Esophagus muscularis mucosa (tissue), 4 donors: ENCODE measurements around the gene UVSSA. TPM values are rescaled to one million over a fixed set of nuclear protein-coding genes. Genes with fewer than 3 reads are reported as not detected.
A peak's percentile ranks its signal among the peaks of the same experiment; 100 is the strongest.

Experiments used
- DNase-seq: peaks from one replicate; pipeline ENCODE4 v3.0.0-alpha.2; 2017; ENCODE audit errors: extremely low spot score
- H3K27ac ChIP-seq, 4 donors: fragments of 200-600 bp; sonication (generic); replicated peaks in 1 of 4; 1 replicate in 3 of 4; 2 replicates in 1 of 4; pipeline ENCODE4 v1.5.1; 2016 to 2019; ENCODE audit warnings: mild to moderate bottlenecking in 1 of 4
- H3K27me3 ChIP-seq, 4 donors: fragments of 200-600 bp; sonication (generic); one replicate each; pipeline versions ENCODE4 v1.5.1 to v1.6.0; 2016 to 2019
- H3K36me3 ChIP-seq, 4 donors: fragments of 200-600 bp; sonication (generic); one replicate each; pipeline ENCODE4 v1.5.1; 2016 to 2019
- H3K4me1 ChIP-seq, 4 donors: fragments of 200-600 bp; sonication (generic); one replicate each; pipeline ENCODE4 v1.5.1; 2016 to 2019
- H3K4me3 ChIP-seq, 4 donors: fragments of 200-600 bp; sonication (generic); 1 replicate in 2 of 4; 2 replicates in 2 of 4; pipeline ENCODE4 v1.5.1; 2016 to 2019; ENCODE audit warnings: mild to moderate bottlenecking in 4 of 4, moderate library complexity in 1 of 4
- H3K9me3 ChIP-seq, 4 donors: fragments of 200-600 bp; sonication (generic); 1 replicate in 3 of 4; 2 replicates in 1 of 4; pipeline ENCODE4 v1.5.1; 2016 to 2019
- CTCF ChIP-seq, 3 experiments: fragments of 200-600 bp in 2 of 3; fragments of 450-650 bp in 1 of 3; sonication (generic) in 2 of 3; IDR thresholded peaks; one replicate each; pipeline ENCODE4 v1.5.1; 2017 to 2019; ENCODE audit warnings: antibody characterized with exemption in 3 of 3, mild to moderate bottlenecking in 2 of 3, moderate library complexity in 1 of 3
- EP300 ChIP-seq: sonication (generic); formaldehyde crosslinking; IDR thresholded peaks from one replicate; pipeline ENCODE4 v1.6.1; 2017; ENCODE audit warnings: antibody characterized with exemption
- POLR2A ChIP-seq: fragments of 450-650 bp; IDR thresholded peaks from one replicate; pipeline ENCODE4 v1.6.1; 2017; ENCODE audit warnings: antibody characterized with exemption, moderate library complexity, mild to moderate bottlenecking, low read depth
- POLR2AphosphoS5 ChIP-seq, 2 donors: sonication (generic); formaldehyde crosslinking; IDR thresholded peaks; one replicate each; pipeline ENCODE4 v1.6.1; 2017; ENCODE audit warnings: antibody characterized with exemption in 2 of 2
- WGBS: methylation state at CpG from one replicate; pipeline ENCODE4 v1.1.5; 2018; 5-methylcytosine and 5-hydroxymethylcytosine counted together
- intact Hi-C: fragments of 100-400 bp; cut with DNase I; formaldehyde crosslinking; loops from one replicate; pipeline ENCODE4 v1.15.1; 2023
- total RNA-seq, 4 donors: library from RNA; depleted of rRNA; stranded (reverse); fragments of >200 nt; gene quantifications; one replicate each; pipeline versions ENCODE4 v1.1.0 to v1.2.1, GENCODE V29; 2016

The UVSSA gene
- total RNA-seq, 4 donors from 2014 or later: 8.9 to 16.5 (median 13.1) TPM

GRCh38 chr4:1348014-1348513 is 1.1 kb downstream of the UVSSA start:
- Histone ChIP-seq H3K27ac (peak overlapping the region; percentile 96 to 100 (median 98)), H3K36me3 (peaks cover 15 to 28% (median 21%) of the 10 kb centered on the region in 4 donors), H3K4me3 (peak overlapping the region; percentile 96 to 99 (median 98)), H3K27me3 (no peaks in the 10 kb centered on the region), H3K4me1 (peaks cover 21 to 53% (median 50%) of the 10 kb centered on the region in 4 donors), H3K9me3 (no peaks in the 10 kb centered on the region)
- intact Hi-C loops: loop anchor here (5.0 to 10.0 kb wide), 2 partner anchors 41 to 183 kb away; no protein-coding TSS in a partner anchor
- DNase-seq: no peak
- WGBS: 62% methylated on average over 11 of the region's 12 CpGs
- TF ChIP-seq CTCF (IDR thresholded peaks at IDR 0.05) (no peak), POLR2A (no peak), POLR2AphosphoS5 (IDR thresholded peaks at IDR 0.05) (no peak), EP300 (no peak)

- 92% methylated on average over 25 of the region's 25 CpGs for WGBS
- Histone ChIP-seq H3K27me3 (no peaks in the 10 kb centered on the region), H3K27ac (peak overlapping the region; percentile 96 to 100 (median 98)), H3K9me3 (no peaks in the 10 kb centered on the region), H3K4me3 (peak overlapping the region in 1 of 4 donors; percentile 99), H3K4me1 (peaks cover 21 to 53% (median 50%) of the 10 kb centered on the region in 4 donors), H3K36me3 (peaks cover 15 to 35% (median 28%) of the 10 kb centered on the region in 4 donors)
- DNase-seq: no peak
- intact Hi-C loops: loop anchor here (5.0 to 10.0 kb wide), 2 partner anchors 41 to 184 kb away; no protein-coding TSS in a partner anchor
- TF ChIP-seq POLR2AphosphoS5 (IDR thresholded peaks at IDR 0.05): no peak
- no peak for TF ChIP-seq CTCF (IDR thresholded peaks at IDR 0.05)
- TF ChIP-seq POLR2A: no peak
- no peak for TF ChIP-seq EP300
Measured at GRCh38 chr4:1348746-1349145, 1.7 kb downstream of the UVSSA start.

GRCh38 chr4:1349359-1350168 is 2.6 kb downstream of the UVSSA start:
- intact Hi-C loops: loop anchor here (5.0 to 10.0 kb wide), 4 partner anchors 42 to 375 kb away; partner anchors contain the start of genes TACC3 and TMEM129
- Histone ChIP-seq H3K4me1 (peaks cover 21 to 52% (median 50%) of the 10 kb centered on the region in 4 donors), H3K27ac (peak overlapping the region in 2 of 4 donors; percentile 99 to 100), H3K4me3 (no peak overlapping the region), H3K27me3 (no peaks in the 10 kb centered on the region), H3K9me3 (no peaks in the 10 kb centered on the region), H3K36me3 (peaks cover 16 to 43% (median 35%) of the 10 kb centered on the region in 4 donors)
- DNase-seq: no peak
- WGBS: 88% methylated on average over 20 of the region's 29 CpGs
- no peak for TF ChIP-seq CTCF (IDR thresholded peaks at IDR 0.05)
- TF ChIP-seq POLR2A: no peak
- no peak for TF ChIP-seq POLR2AphosphoS5 (IDR thresholded peaks at IDR 0.05)
- no peak for TF ChIP-seq EP300

GRCh38 chr4:1350169-1350520 is 3.1 kb downstream of the UVSSA start:
- WGBS: 93% methylated on average over 3 of the region's 5 CpGs
- no peak for DNase-seq
- no peak overlapping the region for H3K4me3 ChIP-seq
- intact Hi-C loops: loop anchor here (5.0 to 10.0 kb wide), 2 partner anchors 218 to 375 kb away; partner anchors contain the start of genes TACC3 and TMEM129
- H3K27ac ChIP-seq: peak overlapping the region in 1 of 4 donors; percentile 100
- no peaks in the 10 kb centered on the region for H3K27me3 ChIP-seq
- H3K9me3 ChIP-seq: no peaks in the 10 kb centered on the region
- no peak for TF ChIP-seq POLR2A
- TF ChIP-seq EP300: no peak
- TF ChIP-seq POLR2AphosphoS5 (IDR thresholded peaks at IDR 0.05): no peak
- no peak for TF ChIP-seq CTCF (IDR thresholded peaks at IDR 0.05)
- peaks cover 21 to 47% (median 46%) of the 10 kb centered on the region in 4 donors for H3K4me1 ChIP-seq
- H3K36me3 ChIP-seq: peaks cover 21 to 49% (median 40%) of the 10 kb centered on the region in 4 donors
